HG03103 (cell line): ENCODE results near the gene IFRD1.
A peak's percentile ranks its signal among the peaks of the same experiment; 100 is the strongest.

Experiments
- ATAC-seq: cut with Tn5 transposase; IDR thresholded peaks from one replicate; pipeline ENCODE4 v1.9.1; 2021; ENCODE audit warnings: low read depth; ENCODE audit not compliant: unreplicated experiment

The IFRD1 gene

GRCh38 chr7:112449902-112450806, at the start of gene IFRD1:
TSS of gene IFRD1 (plus strand) at chr7:112450460. CDS start at chr7:112450689, 229 bp downstream.
- ATAC-seq, result peak; percentile 63

- no peak for ATAC-seq
Observed at GRCh38 chr7:112404321-112404720, 45.9 kb upstream of the IFRD1 start.

- no peak for ATAC-seq
Observed at GRCh38 chr7:112405286-112405685, 45.0 kb upstream of the IFRD1 start.

GRCh38 chr7:112407261-112407660, 43.0 kb upstream of the IFRD1 start:
- ATAC-seq, result no peak

- ATAC-seq, result no peak
Observed at GRCh38 chr7:112410092-112410491, 40.2 kb upstream of the IFRD1 start.

GRCh38 chr7:112411186-112411795, 39.0 kb upstream of the IFRD1 start:
- no peak for ATAC-seq

- ATAC-seq, result no peak
Observed at GRCh38 chr7:112414855-112415490, 35.3 kb upstream of the IFRD1 start.

GRCh38 chr7:112416127-112416526, 34.1 kb upstream of the IFRD1 start:
- ATAC-seq, result no peak

GRCh38 chr7:112419543-112420130, 30.6 kb upstream of the IFRD1 start:
- ATAC-seq, result no peak

GRCh38 chr7:112420236-112420861, 29.9 kb upstream of the IFRD1 start:
- ATAC-seq, result no peak

- ATAC-seq, result no peak
Observed at GRCh38 chr7:112421666-112422486, 28.4 kb upstream of the IFRD1 start.

GRCh38 chr7:112422842-112423496, 27.3 kb upstream of the IFRD1 start:
- ATAC-seq, result peak; percentile 73

- ATAC-seq, result no peak
Observed at GRCh38 chr7:112423987-112424386, 26.3 kb upstream of the IFRD1 start.

- no peak for ATAC-seq
Observed at GRCh38 chr7:112427984-112428383, 22.3 kb upstream of the IFRD1 start.

GRCh38 chr7:112428715-112429114, 21.5 kb upstream of the IFRD1 start:
- ATAC-seq, result no peak

GRCh38 chr7:112430649-112431048, 19.6 kb upstream of the IFRD1 start:
- ATAC-seq, result no peak

- ATAC-seq, result no peak
Observed at GRCh38 chr7:112431803-112432202, 18.5 kb upstream of the IFRD1 start.

GRCh38 chr7:112433289-112433688, 17.0 kb upstream of the IFRD1 start:
- ATAC-seq, result no peak

GRCh38 chr7:112437072-112437471, 13.2 kb upstream of the IFRD1 start:
- no peak for ATAC-seq
